ENCODE results near the gene KLF6. TPM values are rescaled to one million over a fixed set of nuclear protein-coding genes. Genes with fewer than 3 reads are reported as not detected.

KLF6 gene
- total RNA-seq, 1 donor from 2014 or later, result 99.1 TPM

- Mint-ChIP-seq H3K27ac (no peak overlapping the region), H3K27me3 (ENCODE audit: low read depth) (no peaks in the 10 kb centered on the region), H3K36me3 (no peaks in the 10 kb centered on the region), H3K9me3 (no peaks in the 10 kb centered on the region), H3K4me1 (peaks cover 41% of the 10 kb centered on the region), H3K4me3 (no peak overlapping the region)
- TF ChIP-seq CTCF (IDR thresholded peaks at IDR 0.05; ENCODE audit: unreplicated experiment), result no peak
- no peak for DNase-seq (ENCODE audit: low spot score in 2 of 2, unreplicated experiment in 2 of 2)
These were observed 25.6 kb downstream of the KLF6 start for GRCh38 chr10:3759397-3759796.

- no peak for TF ChIP-seq CTCF (IDR thresholded peaks at IDR 0.05; ENCODE audit: unreplicated experiment)
- Mint-ChIP-seq H3K36me3 (no peaks in the 10 kb centered on the region), H3K27ac (no peak overlapping the region), H3K4me3 (no peak overlapping the region), H3K9me3 (no peaks in the 10 kb centered on the region), H3K4me1 (peaks cover 38% of the 10 kb centered on the region), H3K27me3 (ENCODE audit: low read depth) (no peaks in the 10 kb centered on the region)
- no peak for DNase-seq (ENCODE audit: low spot score in 2 of 2, unreplicated experiment in 2 of 2)
These were observed 26.5 kb downstream of the KLF6 start for GRCh38 chr10:3758491-3758970.

GRCh38 chr10:3757638-3758490 is 27.1 kb downstream of the KLF6 start:
- DNase-seq (ENCODE audit: low spot score in 2 of 2, unreplicated experiment in 2 of 2), result no peak
- H3K9me3 Mint-ChIP-seq, result no peaks in the 10 kb centered on the region
- H3K4me1 Mint-ChIP-seq, result peaks cover 38% of the 10 kb centered on the region
- H3K27ac Mint-ChIP-seq, result no peak overlapping the region
- TF ChIP-seq CTCF (IDR thresholded peaks at IDR 0.05; ENCODE audit: unreplicated experiment), result no peak
- no peak overlapping the region for H3K4me3 Mint-ChIP-seq
- no peaks in the 10 kb centered on the region for H3K27me3 Mint-ChIP-seq (ENCODE audit: low read depth)
- no peaks in the 10 kb centered on the region for H3K36me3 Mint-ChIP-seq

- no peak for TF ChIP-seq CTCF (IDR thresholded peaks at IDR 0.05; ENCODE audit: unreplicated experiment)
- Mint-ChIP-seq H3K27me3 (ENCODE audit: low read depth) (no peaks in the 10 kb centered on the region), H3K4me1 (peaks cover 38% of the 10 kb centered on the region), H3K9me3 (no peaks in the 10 kb centered on the region), H3K36me3 (no peaks in the 10 kb centered on the region), H3K27ac (no peak overlapping the region), H3K4me3 (no peak overlapping the region)
- DNase-seq (ENCODE audit: low spot score in 2 of 2, unreplicated experiment in 2 of 2), result no peak
These were observed 27.8 kb downstream of the KLF6 start for GRCh38 chr10:3757250-3757637.

- H3K27ac Mint-ChIP-seq, result no peak overlapping the region
- no peaks in the 10 kb centered on the region for H3K27me3 Mint-ChIP-seq (ENCODE audit: low read depth)
- peaks cover 31% of the 10 kb centered on the region for H3K4me1 Mint-ChIP-seq
- H3K4me3 Mint-ChIP-seq, result no peak overlapping the region
- DNase-seq (ENCODE audit: low spot score in 2 of 2, unreplicated experiment in 2 of 2), result no peak
- TF ChIP-seq CTCF (IDR thresholded peaks at IDR 0.05; ENCODE audit: unreplicated experiment), result no peak
- H3K36me3 Mint-ChIP-seq, result no peaks in the 10 kb centered on the region
- no peaks in the 10 kb centered on the region for H3K9me3 Mint-ChIP-seq
These were observed 28.7 kb downstream of the KLF6 start for GRCh38 chr10:3756360-3756740.
